Suprapubic skin (tissue), 4 donors: ENCODE results near the gene STK38L.

Source experiments
- POLR2A ChIP-seq, 2 donors: fragments of 450-650 bp; IDR thresholded peaks; one replicate each; pipeline ENCODE4 v1.6.1; 2017; ENCODE audit warnings: antibody characterized with exemption in 2 of 2, mild to moderate bottlenecking in 2 of 2, moderate library complexity in 2 of 2
- POLR2AphosphoS5 ChIP-seq, 3 donors: sonication (generic); formaldehyde crosslinking; IDR thresholded peaks; one replicate each; pipeline ENCODE4 v1.6.1; 2017; ENCODE audit warnings: antibody characterized with exemption in 3 of 3
- TF ChIP-seq, protein P1 (sequence below), 2 donors: fragments of 200-600 bp in 1 of 2; fragments of 450-650 bp in 1 of 2; sonication (generic) in 1 of 2; IDR thresholded peaks; one replicate each; pipeline ENCODE4 v1.5.1; 2016 to 2019; ENCODE audit warnings: antibody characterized with exemption in 2 of 2, mild to moderate bottlenecking in 1 of 2, moderate library complexity in 1 of 2

DNA sequence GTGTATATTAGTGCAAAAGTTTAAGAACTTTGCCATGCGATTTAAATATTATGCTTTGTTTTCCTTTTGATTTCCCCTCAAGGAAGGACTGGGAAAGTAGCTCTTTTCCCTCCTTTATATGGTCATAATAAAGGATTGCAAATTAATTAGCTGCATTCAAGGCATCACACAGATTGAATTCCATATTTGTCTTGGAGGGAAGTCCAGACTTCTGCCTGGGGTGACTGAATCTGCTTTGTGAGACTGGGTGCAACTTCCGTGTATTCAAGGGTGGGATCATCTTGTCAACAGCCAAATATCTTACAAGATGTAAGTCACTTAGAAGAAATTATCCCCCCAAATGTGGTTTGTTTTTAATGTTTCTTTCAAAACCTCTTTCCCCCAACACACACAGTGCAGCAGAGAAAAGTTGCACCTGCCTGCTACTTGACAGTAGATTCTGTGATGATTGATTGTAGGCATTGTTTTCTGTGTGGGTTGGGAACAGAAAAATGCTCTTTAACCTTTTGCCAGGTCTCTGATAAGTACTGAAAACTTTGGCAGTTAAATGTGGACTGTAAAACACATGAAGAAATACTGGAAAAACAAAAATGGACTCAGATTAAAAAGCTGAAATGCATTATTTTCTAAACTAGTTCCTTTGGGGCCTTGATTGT is 28.4 kb downstream of the STK38L start:
- TF ChIP-seq, protein P1, sequence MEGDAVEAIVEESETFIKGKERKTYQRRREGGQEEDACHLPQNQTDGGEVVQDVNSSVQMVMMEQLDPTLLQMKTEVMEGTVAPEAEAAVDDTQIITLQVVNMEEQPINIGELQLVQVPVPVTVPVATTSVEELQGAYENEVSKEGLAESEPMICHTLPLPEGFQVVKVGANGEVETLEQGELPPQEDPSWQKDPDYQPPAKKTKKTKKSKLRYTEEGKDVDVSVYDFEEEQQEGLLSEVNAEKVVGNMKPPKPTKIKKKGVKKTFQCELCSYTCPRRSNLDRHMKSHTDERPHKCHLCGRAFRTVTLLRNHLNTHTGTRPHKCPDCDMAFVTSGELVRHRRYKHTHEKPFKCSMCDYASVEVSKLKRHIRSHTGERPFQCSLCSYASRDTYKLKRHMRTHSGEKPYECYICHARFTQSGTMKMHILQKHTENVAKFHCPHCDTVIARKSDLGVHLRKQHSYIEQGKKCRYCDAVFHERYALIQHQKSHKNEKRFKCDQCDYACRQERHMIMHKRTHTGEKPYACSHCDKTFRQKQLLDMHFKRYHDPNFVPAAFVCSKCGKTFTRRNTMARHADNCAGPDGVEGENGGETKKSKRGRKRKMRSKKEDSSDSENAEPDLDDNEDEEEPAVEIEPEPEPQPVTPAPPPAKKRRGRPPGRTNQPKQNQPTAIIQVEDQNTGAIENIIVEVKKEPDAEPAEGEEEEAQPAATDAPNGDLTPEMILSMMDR (IDR thresholded peaks at IDR 0.05), result no peak
- TF ChIP-seq POLR2AphosphoS5 (IDR thresholded peaks at IDR 0.05), result no peak
- no peak for TF ChIP-seq POLR2A (IDR thresholded peaks at IDR 0.05)
